Measurements from ENCODE around the gene SMPDL3A.
"Not testable (repeated sequence)": the region's sequence is repeated elsewhere in the genome, so short reads cannot be mapped to it uniquely, and the experiment has no call there.

The SMPDL3A gene, protein sequence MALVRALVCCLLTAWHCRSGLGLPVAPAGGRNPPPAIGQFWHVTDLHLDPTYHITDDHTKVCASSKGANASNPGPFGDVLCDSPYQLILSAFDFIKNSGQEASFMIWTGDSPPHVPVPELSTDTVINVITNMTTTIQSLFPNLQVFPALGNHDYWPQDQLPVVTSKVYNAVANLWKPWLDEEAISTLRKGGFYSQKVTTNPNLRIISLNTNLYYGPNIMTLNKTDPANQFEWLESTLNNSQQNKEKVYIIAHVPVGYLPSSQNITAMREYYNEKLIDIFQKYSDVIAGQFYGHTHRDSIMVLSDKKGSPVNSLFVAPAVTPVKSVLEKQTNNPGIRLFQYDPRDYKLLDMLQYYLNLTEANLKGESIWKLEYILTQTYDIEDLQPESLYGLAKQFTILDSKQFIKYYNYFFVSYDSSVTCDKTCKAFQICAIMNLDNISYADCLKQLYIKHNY

DNA sequence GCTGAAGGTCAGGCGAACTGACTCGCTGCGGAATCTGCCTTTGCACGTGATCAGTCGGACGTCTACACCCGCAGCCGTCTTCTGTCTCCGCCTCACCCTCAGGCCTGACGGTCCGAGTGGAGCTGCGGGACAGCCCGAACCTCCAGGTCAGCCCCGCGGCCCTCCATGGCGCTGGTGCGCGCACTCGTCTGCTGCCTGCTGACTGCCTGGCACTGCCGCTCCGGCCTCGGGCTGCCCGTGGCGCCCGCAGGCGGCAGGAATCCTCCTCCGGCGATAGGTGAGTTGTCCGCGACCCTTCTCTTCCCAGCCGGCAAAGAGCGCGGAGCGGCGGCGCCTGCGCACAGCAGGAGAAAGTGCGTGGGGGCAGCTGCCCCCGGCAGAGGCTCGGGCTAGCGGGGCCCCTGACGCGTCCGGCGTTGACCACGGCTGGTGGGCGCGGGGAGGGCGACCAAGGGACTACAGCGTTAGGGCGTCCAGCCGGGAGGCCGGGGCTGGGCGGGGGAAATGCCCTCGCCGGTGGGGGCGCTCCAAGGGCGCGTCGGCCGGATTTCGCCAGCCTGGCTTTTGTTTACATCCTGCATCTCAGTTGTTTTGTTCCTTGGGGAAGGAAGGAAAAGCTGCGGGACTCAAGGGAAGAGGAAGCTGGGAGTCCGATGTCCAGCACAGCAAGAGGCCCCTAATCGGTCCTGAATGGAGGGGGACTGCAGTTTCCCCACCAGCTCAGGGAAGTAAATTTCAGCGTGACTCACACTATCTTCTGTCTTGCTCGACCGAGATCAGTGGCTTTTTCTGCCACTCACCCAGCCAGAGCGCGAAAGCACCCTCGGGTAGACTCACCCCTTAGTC is at the start of gene SMPDL3A:
Gene SMPDL3A (plus strand): TSS at position 77 of the 846 bp plus-strand sequence. CDS start 89 bp downstream, at position 166.
- peak; percentile 58 to 87 for DNase-seq

DNA sequence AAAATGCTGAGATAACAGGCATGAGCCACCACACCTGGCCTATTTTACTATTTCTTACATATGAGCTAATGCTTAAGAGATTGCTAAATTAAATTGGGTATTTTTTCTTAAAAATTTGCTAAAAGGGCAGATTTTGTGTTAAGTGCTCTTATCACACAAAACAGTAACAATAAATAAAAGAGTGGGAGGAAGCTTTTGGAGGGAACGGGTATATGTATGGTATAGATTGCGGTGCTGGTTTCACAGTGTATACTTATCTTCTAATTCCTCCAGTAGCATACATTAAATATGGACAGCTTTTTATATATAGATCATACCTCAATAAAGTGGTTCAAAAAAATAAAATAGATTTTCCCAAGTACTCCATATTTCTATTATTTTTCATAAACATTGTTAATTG is 49.0 kb upstream of the SMPDL3A start:
- DNase-seq, result no peak

DNA sequence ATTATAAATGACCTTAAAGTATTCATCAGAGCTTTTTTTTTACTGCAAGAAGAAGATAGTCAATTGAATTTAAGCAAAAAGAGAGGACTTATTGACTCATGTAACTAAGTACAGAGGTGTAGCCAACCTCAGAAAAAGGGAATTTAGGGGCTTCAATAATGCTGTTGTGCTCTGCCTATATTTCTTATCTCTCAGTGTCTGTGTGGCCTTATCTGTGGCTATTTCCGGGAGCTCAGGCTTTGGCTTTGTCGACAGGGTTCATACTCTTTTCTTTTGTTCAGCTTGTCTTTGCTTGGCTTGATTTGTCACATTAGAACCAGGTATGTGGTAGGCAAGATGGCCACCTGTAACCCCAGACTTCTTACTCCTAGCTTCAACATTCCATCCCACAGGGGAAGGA is 48.1 kb upstream of the SMPDL3A start:
- DNase-seq, result no peak

DNA sequence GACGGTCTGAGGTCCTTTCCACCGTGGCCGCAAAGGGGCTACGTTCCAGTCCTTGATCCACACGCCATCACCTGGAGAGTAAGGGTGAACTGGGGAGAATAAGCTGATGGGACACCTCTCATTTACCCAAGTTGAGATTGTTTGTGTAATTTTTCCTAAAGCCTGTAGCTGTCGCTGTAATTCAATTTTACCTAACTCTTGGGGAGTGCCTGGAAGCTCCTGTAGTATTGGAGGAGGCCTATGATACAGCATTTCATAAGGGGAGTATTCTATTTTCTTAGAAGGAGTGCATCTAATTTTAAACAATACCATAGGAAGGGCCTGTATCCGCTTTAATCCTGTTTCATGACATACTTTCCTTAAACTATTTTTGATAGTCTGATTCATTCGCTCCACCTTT is 44.8 kb upstream of the SMPDL3A start:
- DNase-seq, result not testable (repeated sequence)

GRCh38 chr6:122744856-122745255 is 44.2 kb upstream of the SMPDL3A start:
- not testable (repeated sequence) for DNase-seq

DNA sequence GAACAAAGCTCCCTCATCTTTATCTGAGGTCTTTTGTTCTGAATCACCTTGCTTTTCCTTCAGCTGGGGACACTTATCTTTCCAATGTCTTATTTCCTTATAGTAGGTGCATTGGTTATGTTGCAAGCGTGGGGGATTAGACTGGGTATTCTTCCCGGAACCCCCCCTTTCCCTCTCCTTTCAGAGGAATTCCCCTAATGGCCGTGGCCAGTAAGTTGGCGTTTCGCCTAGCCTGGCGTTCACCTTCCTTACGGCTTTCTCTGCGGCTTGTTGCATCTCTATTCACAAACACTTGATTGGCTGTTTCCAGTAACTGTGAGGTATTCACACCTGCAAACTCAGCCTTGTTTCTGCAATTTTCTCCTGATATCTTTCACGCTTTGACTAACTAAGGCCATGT is 42.4 kb upstream of the SMPDL3A start:
- no peak for DNase-seq

DNA sequence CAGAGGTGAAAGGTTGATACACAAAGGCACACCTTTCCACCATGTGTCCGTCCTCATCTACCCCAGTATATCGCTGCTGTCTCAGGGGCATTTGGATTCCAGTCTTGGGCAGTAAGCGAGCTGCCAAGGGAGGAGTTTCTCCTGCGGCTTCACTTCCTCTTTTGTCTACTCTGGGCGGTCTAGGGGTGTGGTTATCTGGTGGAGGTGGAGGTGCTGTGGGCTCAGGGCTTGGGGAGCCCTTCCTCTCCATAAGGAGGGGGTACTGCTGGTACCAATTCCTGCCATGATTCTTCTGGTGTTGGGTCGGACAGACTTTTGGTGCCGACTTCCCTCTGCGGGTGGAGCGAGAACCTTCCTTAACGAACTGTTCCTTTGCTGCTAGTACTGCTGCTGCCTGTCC is 41.5 kb upstream of the SMPDL3A start:
- no peak for DNase-seq

DNA sequence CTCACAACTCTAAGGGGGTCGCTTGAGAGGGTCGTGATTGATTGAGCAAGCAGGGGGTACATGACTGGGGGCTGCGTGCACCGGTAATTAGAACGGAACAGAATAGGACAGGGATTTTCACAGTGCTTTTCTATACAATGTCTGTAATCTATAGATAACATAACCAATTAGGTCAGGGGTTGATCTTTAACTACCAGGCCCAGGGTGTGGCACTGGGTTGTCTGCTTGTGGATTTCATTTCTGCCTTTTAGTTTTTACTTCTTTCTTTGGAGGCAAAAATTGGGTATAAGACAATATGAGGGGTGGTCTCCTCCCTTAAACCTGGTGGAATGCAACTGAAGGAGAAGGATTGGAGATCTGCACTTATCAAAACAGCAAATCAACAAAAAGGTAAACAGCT is 40.1 kb upstream of the SMPDL3A start:
- not testable (repeated sequence) for DNase-seq

DNA sequence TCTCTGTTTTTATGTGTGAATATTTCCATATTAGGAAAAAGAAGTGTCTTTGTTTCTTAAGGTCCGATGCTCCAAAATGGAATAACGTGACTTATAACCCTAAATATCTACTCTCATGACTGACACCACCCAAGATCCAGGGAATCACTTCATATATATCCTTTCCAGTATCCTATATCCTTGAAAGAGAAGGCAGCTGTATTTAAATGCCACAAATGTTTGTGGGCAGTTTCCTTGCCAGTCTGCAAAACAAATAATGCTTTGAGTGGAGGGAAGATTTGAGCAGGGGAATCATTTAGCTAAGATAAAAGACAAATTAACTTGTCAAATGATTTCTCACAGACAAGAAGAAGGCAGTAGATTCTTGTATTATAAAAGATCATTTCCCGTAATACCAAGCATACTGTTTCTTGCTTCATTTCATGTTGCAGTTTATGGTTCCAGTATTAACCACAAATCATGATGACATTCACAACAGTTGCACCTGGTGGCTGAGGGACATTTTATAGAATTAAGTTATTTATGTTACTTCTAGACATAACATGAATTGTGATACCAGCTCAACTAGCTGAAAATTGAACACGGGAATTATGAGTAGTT is 39.5 kb upstream of the SMPDL3A start:
- DNase-seq, result no peak

- DNase-seq, result no peak
Observed at GRCh38 chr6:122751326-122751725, 37.7 kb upstream of the SMPDL3A start.

DNA sequence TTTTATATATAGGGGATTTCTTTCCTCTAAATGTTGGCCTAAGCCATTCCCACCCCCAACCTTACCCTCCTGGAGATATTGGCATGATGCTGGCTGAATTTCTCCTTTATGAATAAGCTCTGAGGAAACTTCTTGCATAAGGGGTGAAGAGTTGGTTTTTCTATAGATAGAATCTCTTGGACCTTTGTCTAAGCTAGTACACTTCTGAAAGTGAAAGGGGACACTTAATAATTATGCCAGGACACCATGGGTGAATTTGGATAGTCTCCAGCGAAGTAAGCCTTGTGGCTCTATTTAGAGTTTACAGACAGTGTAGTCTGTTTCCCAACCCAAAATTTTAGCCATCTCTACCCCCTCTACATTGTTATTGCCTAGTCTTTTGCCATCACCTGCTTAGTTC is 36.6 kb upstream of the SMPDL3A start:
- DNase-seq, result no peak

DNA sequence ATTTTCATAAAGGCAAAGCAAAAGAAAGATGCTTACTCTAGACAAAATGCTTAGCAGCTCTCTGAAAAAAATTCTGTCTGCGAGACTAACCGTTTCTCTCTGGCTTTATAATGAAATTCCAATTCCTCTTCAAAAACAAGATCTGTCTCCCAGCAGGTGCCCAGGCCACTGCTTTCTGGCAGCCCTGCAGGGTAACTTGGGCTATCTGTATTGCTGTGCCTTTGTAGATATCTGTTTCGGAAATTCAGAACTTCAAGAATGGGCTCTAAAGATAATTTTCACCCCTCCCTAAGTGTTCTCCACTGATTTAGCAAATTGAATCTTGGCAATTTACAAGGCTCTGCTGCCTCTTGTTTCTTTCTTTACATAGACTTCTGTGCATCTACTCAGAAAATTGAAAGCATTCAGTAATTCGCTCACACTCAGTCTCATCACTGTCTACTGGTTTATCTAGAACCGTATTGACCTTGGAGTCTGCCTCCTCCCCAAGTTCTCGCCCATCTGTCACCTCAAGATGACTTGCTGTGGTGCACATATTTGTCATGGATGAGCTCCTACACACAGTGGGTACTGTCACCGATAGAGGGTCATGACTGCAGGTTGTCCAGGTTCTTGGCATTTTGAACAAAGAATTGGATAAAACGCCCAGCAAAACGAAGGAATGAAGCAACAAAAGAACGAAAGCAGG is 35.9 kb upstream of the SMPDL3A start:
- no peak for DNase-seq

DNA sequence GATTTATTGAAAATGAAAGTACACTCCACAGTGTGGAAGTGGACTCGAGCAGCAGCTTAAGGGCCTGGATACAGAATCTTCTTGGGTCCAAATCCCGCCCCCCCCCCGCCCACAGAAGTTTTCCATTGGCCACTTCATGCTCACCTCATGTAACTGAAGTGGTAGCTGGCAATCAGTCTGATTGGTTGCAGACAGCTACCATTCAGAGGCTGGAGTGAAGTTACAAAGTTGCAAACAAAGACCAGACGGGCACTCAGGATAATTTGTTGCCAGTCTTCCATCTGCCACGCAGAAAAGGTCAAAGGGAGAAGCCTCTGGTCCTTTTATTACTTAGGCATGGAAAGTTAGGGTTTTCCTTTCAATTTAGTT is 35.4 kb upstream of the SMPDL3A start:
- no peak for DNase-seq

- DNase-seq, result no peak
Observed at GRCh38 chr6:122754191-122754731, 34.8 kb upstream of the SMPDL3A start.

DNA sequence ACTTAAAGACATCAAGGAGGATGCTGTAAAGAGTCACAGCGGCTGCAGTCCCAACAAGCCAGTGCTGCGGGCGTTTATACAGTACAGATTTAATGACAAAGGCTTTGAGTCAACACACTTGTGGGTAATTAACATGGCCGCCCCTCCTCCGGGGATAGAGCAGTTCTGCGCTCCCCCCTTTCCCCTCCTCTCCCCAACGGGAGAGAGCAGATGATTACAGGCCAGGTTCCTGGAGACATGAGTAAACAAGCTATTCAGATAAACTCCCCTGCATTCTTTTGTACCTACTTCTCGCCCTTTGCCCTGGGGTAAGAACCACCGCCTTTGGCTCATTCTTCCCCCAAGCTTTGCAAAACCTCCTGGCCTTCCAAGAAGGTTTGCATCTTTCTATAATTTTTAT is 33.2 kb upstream of the SMPDL3A start:
- no peak for DNase-seq

GRCh38 chr6:122758927-122759334 is 30.1 kb upstream of the SMPDL3A start:
- no peak for DNase-seq

DNA sequence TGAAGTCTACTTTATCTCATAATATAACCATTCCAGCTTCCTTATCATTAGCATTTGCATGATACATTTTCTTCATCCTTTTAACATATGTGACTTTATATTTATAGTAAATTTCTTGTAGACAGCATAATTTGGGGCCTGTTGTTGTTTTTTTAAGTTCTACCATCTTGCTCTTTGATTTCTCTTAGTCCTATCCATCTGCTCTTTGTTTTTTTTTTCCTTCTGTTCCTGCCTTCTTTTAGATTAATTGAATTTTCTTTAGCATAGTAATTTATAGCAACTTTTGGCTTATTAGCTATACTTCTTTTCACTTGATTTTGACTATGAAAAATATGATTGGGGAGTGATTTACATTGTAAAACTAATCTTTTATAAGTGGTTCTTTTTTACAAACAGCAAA is 28.7 kb upstream of the SMPDL3A start:
- DNase-seq, result no peak

DNA sequence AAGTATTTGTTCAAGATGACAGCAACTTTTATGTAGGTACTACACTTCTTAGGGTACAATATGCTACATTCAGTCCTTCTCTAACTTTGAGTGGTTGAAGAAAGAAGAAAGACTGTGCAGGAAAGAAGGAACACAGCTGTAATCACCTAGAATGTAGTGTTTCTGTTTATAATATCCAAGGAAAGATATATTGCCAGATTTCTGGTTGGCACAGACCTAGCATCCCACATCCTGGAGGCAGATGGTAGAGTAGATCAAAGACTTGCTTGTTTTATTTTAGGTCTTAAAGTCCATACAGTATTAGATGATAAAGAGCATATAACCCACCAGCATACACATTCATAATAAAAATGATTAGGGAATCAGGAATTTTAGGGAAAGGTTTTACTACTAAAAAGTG is 22.8 kb upstream of the SMPDL3A start:
- no peak for DNase-seq

GRCh38 chr6:122770835-122771601 is 18.0 kb upstream of the SMPDL3A start:
- no peak for DNase-seq

GRCh38 chr6:122772724-122773415 is 16.2 kb upstream of the SMPDL3A start:
- no peak for DNase-seq

DNA sequence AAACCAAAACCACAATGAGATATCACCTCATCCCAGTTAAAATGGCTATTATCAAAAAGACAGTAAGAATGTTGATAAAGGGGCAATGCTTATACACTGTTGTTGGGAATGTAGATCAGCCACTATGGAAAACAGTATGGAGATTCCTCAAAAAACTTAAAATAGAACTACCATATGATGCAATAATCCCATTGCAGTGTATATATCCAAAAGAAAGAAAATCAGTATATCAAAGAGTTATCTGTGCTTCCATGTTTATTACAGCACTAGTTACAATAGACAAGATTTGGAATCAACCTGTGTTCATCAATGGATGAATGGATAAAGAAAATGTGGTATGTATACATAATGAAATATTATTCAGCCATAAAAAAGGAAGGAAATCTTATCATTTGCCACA is 13.1 kb upstream of the SMPDL3A start:
- no peak for DNase-seq
